Endodermal cell (in vitro differentiated cells): Measurements from ENCODE around the gene ZCCHC14. TPM values are rescaled to one million over a fixed set of nuclear protein-coding genes. Genes with fewer than 3 reads are reported as not detected.

Experiments
- DNase-seq: peaks from one replicate; pipeline ENCODE4 v3.0.0-alpha.2; 2017
- H3K27ac ChIP-seq: 2 replicates; pipeline ENCODE4 v1.5.1; 2013; ENCODE audit warnings: mild to moderate bottlenecking, low read depth, low read length, moderate library complexity
- H3K27me3 ChIP-seq: 2 replicates; pipeline ENCODE4 v1.6.1; 2013; ENCODE audit warnings: mild to moderate bottlenecking, low read length, moderate library complexity; ENCODE audit not compliant: insufficient read depth, control insufficient read depth, poor library complexity, severe bottlenecking
- H3K36me3 ChIP-seq: 2 replicates; pipeline ENCODE4 v1.7.0; 2013; ENCODE audit warnings: mild to moderate bottlenecking, low read length, moderate library complexity; ENCODE audit not compliant: control insufficient read depth, insufficient read depth
- H3K4me1 ChIP-seq: one replicate; pipeline ENCODE4 v1.7.0; 2013; ENCODE audit warnings: low read length; ENCODE audit not compliant: control insufficient read depth, insufficient read depth
- H3K4me3 ChIP-seq: 2 replicates; pipeline ENCODE4 v1.5.1; 2013; ENCODE audit warnings: mild to moderate bottlenecking, low read length, moderate library complexity
- H3K9ac ChIP-seq: 2 replicates; pipeline ENCODE4 v1.6.1; 2013; ENCODE audit warnings: mild to moderate bottlenecking, low read length, moderate library complexity; ENCODE audit not compliant: poor library complexity, severe bottlenecking; ENCODE audit errors: extremely low read depth
- H3K9me3 ChIP-seq: 2 replicates; pipeline ENCODE4 v1.6.1; 2013; ENCODE audit warnings: mild to moderate bottlenecking, low read length, moderate library complexity; ENCODE audit not compliant: control insufficient read depth
- H3K27ac Mint-ChIP-seq: 2 replicates; pipeline ENCODE4 v1.8.0; 2020; ENCODE audit warnings: mixed read lengths
- H3K27me3 Mint-ChIP-seq: 2 replicates; pipeline ENCODE4 v1.8.0; 2021; ENCODE audit warnings: mild to moderate bottlenecking, mixed read lengths; ENCODE audit not compliant: insufficient read depth
- H3K36me3 Mint-ChIP-seq: 2 replicates; pipeline ENCODE4 v1.8.0; 2020; ENCODE audit warnings: low read depth, mixed read lengths
- H3K4me1 Mint-ChIP-seq: 2 replicates; pipeline ENCODE4 v1.8.0; 2020; ENCODE audit warnings: mixed read lengths
- H3K4me3 Mint-ChIP-seq: 2 replicates; pipeline ENCODE4 v1.8.0; 2020; ENCODE audit warnings: mild to moderate bottlenecking, moderate library complexity, mixed read lengths
- H3K9me3 Mint-ChIP-seq: 2 replicates; pipeline ENCODE4 v1.8.0; 2020; ENCODE audit warnings: mild to moderate bottlenecking, mixed read lengths
- WGBS, 2 experiments: methylation state at CpG; one replicate each; pipeline versions ENCODE4 v1.1.5 to v1.1.7; 2013; ENCODE audit warnings: missing lambda C conversion rate in 2 of 2, mixed read lengths in 1 of 2; ENCODE audit not compliant: insufficient coverage in 1 of 2, insufficient read length in 1 of 2; 5-methylcytosine and 5-hydroxymethylcytosine counted together
- total RNA-seq, 2 donors: library from RNA; stranded (reverse); fragmentation: NEBNext Ultra II Directional in 1 of 2; extraction: Animal tissue kit (Norgen Biotek cat#: 25700) in 1 of 2; gene quantifications; 2 replicates in 1 of 2; 3 replicates in 1 of 2; pipeline ENCODE4 v1.2.1, GENCODE V29; 2021
- TF ChIP-seq, protein P1 (sequence below): fragments of 200-600 bp; sonication (generic); conservative IDR thresholded peaks from 2 replicates; pipeline ENCODE4 v1.5.0; 2021; ENCODE audit warnings: antibody characterized with exemption, mild to moderate bottlenecking

Gene ZCCHC14
- total RNA-seq, 2 donors from 2014 or later, result 27.3 to 33.7 TPM

DNA sequence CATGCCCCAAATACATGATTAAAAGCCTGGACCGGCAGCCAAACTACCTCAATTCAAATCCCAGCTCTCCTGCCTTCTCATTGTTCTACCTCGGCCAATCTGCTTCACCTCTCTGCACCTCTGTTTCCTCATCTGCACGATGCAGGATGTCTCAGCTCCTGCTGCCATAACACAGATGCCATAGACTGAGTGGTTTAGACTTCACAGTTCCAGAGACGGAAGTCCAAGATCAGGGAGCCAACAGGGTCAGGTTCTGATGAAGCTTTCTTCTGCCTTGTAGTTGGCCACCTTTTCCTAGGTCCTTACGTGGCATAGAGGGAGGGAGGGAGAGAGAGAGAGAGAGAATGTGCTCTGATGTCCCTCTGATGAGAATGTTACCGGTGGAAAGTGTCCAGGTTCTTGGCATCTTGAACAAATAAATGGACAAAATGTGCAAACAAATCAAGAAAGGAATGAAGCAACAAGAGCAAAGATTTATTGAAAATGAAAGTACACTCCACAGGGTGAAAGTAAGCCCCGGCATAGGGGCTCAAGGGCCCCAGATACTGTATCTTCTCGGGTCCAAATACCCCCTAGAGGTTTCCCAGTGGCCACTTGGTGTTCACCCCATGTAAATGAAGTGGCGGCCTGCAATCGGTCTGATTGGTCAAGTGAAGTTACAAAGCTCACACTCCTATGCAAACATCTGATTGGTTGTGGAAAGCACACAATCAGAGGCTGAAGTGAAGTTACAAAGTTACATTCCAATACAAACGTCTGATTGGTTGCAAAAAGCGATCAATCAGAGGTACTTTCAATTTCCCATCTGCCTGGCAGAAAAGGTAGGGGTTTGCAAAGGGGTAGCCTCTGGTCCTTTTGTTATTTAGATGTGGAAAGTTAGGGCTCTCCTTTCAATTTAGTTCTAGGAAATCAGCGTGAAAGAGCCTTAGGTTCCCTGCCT, 43.3 kb upstream of the ZCCHC14 start:
- Mint-ChIP-seq H3K9me3 (peaks cover 53% of the 10 kb centered on the region), H3K36me3 (no peaks in the 10 kb centered on the region), H3K4me1 (no peaks in the 10 kb centered on the region), H3K27ac (no peak overlapping the region), H3K4me3 (no peak overlapping the region), H3K27me3 (peaks cover 14% of the 10 kb centered on the region)
- Histone ChIP-seq H3K4me1 (no peaks in the 10 kb centered on the region), H3K36me3 (no peaks in the 10 kb centered on the region), H3K27ac (no peak overlapping the region), H3K9ac (no peak overlapping the region), H3K27me3 (no peaks in the 10 kb centered on the region), H3K9me3 (peaks cover 12% of the 10 kb centered on the region), H3K4me3 (no peak overlapping the region)
- WGBS, 2 experiments, result 78% methylated on average over 11 to 13 of the region's 13 CpGs
- DNase-seq, result no peak
- TF ChIP-seq, protein P1, sequence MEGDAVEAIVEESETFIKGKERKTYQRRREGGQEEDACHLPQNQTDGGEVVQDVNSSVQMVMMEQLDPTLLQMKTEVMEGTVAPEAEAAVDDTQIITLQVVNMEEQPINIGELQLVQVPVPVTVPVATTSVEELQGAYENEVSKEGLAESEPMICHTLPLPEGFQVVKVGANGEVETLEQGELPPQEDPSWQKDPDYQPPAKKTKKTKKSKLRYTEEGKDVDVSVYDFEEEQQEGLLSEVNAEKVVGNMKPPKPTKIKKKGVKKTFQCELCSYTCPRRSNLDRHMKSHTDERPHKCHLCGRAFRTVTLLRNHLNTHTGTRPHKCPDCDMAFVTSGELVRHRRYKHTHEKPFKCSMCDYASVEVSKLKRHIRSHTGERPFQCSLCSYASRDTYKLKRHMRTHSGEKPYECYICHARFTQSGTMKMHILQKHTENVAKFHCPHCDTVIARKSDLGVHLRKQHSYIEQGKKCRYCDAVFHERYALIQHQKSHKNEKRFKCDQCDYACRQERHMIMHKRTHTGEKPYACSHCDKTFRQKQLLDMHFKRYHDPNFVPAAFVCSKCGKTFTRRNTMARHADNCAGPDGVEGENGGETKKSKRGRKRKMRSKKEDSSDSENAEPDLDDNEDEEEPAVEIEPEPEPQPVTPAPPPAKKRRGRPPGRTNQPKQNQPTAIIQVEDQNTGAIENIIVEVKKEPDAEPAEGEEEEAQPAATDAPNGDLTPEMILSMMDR, result no peak

DNA sequence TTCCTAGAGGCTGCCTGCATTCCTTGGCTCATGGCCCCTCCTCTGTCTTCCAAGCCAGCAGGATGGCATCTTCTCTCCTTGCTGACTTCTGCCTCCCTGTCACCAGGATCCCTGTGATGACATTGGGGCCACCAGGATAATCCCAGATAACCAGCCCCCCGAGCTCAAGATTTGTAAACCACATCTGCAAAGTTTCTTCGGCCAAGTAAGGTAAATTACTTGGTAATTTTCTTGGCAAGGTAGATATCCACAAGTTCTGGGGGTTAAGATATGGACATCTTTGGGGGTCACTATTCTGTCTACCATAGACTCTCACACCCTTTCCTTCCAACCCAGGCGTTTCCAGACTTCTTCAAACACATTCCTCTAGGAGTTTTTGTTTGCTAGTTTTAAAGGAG, 42.6 kb upstream of the ZCCHC14 start:
- H3K36me3 ChIP-seq, result no peaks in the 10 kb centered on the region
- Mint-ChIP-seq H3K4me3 (no peak overlapping the region), H3K36me3 (no peaks in the 10 kb centered on the region), H3K27ac (no peak overlapping the region), H3K9me3 (peaks cover 54% of the 10 kb centered on the region), H3K27me3 (peaks cover 15% of the 10 kb centered on the region), H3K4me1 (no peaks in the 10 kb centered on the region)
- TF ChIP-seq, protein P1, result no peak
- no peaks in the 10 kb centered on the region for H3K27me3 ChIP-seq
- peaks cover 12% of the 10 kb centered on the region for H3K9me3 ChIP-seq
- no peaks in the 10 kb centered on the region for H3K4me1 ChIP-seq
- no peak for DNase-seq
- WGBS, 2 experiments, result 61 to 80% methylated on average over 1 to 3 of the region's 3 CpGs
- no peak overlapping the region for H3K27ac ChIP-seq
- no peak overlapping the region for H3K9ac ChIP-seq
- no peak overlapping the region for H3K4me3 ChIP-seq

DNA sequence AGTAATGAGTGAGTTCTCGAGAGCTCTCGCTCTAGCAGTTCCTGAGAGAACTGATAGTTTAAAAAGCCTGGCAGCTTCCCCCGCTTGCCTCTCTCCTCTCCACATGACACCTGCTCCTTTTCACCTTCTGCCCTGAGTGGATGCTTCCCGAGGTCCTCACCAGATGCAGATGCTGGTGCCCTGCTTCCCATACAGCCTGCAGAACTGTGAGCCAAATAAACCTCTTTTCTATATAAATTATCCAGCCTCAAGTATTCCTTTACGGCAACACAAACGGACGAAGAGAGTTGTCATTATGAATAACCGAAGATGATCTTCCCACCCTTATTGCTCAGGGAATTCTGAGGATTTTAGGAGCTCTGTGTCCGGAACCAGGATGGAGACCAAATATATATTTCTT, 41.9 kb upstream of the ZCCHC14 start:
- TF ChIP-seq, protein P1, result no peak
- Mint-ChIP-seq H3K27ac (no peak overlapping the region), H3K27me3 (peaks cover 15% of the 10 kb centered on the region)

More for the DNA sequence above, 41.9 kb upstream of the ZCCHC14 start:
- H3K4me3 Mint-ChIP-seq, result no peak overlapping the region
- Histone ChIP-seq H3K9me3 (peaks cover 12% of the 10 kb centered on the region), H3K4me3 (no peak overlapping the region), H3K4me1 (no peaks in the 10 kb centered on the region), H3K27me3 (no peaks in the 10 kb centered on the region), H3K36me3 (no peaks in the 10 kb centered on the region), H3K27ac (no peak overlapping the region), H3K9ac (no peak overlapping the region)
- no peak for DNase-seq
- no peaks in the 10 kb centered on the region for H3K4me1 Mint-ChIP-seq
- 92 to 93% methylated on average over 7 to 9 of the region's 9 CpGs for WGBS, 2 experiments
- H3K9me3 Mint-ChIP-seq, result peaks cover 58% of the 10 kb centered on the region
- no peaks in the 10 kb centered on the region for H3K36me3 Mint-ChIP-seq
